Stomach (tissue), 9 donors: ENCODE data around the gene TGIF1. TPM values are rescaled to one million over a fixed set of nuclear protein-coding genes. Genes with fewer than 3 reads are reported as not detected.

Experiments used
- DNase-seq, 2 donors: peaks; one replicate each; pipeline versions ENCODE4 v3.0.0 to v3.0.0-alpha.2; 2013 to 2019
- H3K27ac ChIP-seq, 5 donors: fragments of 200-600 bp in 4 of 5; sonication (generic) in 4 of 5; one replicate each; pipeline ENCODE4 v1.5.1; 2013 to 2019; ENCODE audit warnings: mild to moderate bottlenecking in 1 of 5, moderate library complexity in 1 of 5
- H3K27me3 ChIP-seq, 3 donors: fragments of 200-600 bp; sonication (generic); one replicate each; pipeline ENCODE4 v1.5.1; 2017 to 2019; ENCODE audit warnings: mixed run types in 1 of 3
- H3K36me3 ChIP-seq, 4 donors: fragments of 200-600 bp; sonication (generic); 1 replicate in 3 of 4; 2 replicates in 1 of 4; pipeline ENCODE4 v1.5.1; 2016 to 2019
- H3K4me1 ChIP-seq, 4 donors: fragments of 200-600 bp; sonication (generic); one replicate each; pipeline ENCODE4 v1.5.1; 2016 to 2019
- H3K4me3 ChIP-seq, 4 donors: fragments of 200-600 bp; sonication (generic) in 3 of 4; one replicate each; pipeline ENCODE4 v1.5.1; 2016 to 2019; ENCODE audit warnings: mild to moderate bottlenecking in 1 of 4
- H3K9me3 ChIP-seq, 4 donors: fragments of 200-600 bp; sonication (generic); one replicate each; pipeline ENCODE4 v1.5.1; 2016 to 2019
- EP300 ChIP-seq: sonication (generic); formaldehyde crosslinking; IDR thresholded peaks from one replicate; pipeline ENCODE4 v1.6.1; 2017; ENCODE audit warnings: antibody characterized with exemption
- POLR2A ChIP-seq, 4 donors: fragments of 450-650 bp; IDR thresholded peaks; one replicate each; pipeline ENCODE4 v1.6.1; 2016; ENCODE audit warnings: antibody characterized with exemption in 4 of 4, control low read depth in 2 of 4, mild to moderate bottlenecking in 1 of 4, moderate library complexity in 1 of 4
- POLR2AphosphoS5 ChIP-seq, 3 donors: sonication (generic); formaldehyde crosslinking; IDR thresholded peaks; one replicate each; pipeline ENCODE4 v1.6.1; 2016; ENCODE audit warnings: antibody characterized with exemption in 3 of 3
- WGBS, 5 donors: extraction: QIAGEN DNeasy Blood & Tissue Kit in 3 of 5; methylation state at CpG; one replicate each; pipeline versions ENCODE4 v1.1.5 to v1.1.7; 2013 to 2018; 5-methylcytosine and 5-hydroxymethylcytosine counted together
- intact Hi-C: fragments of 100-400 bp; cut with DNase I; formaldehyde crosslinking; loops from one replicate; pipeline ENCODE4 v1.15.1; 2023; ENCODE audit warnings: low total_unique reads
- polyA plus RNA-seq, 3 donors: library from polyadenylated mRNA; stranded (reverse); fragments of 200-250 nt; gene quantifications; one replicate each; pipeline ENCODE4 v1.2.3, GENCODE V29; 2013
- total RNA-seq, 5 donors: library from RNA; depleted of rRNA; stranded (reverse); fragments of >200 nt; gene quantifications; one replicate each; pipeline versions ENCODE4 v1.1.0 to v1.2.3, GENCODE V29; 2014 to 2016
- TF ChIP-seq, protein P1 (sequence below), 7 experiments: fragments of 450-650 bp in 4 of 7; fragments of 200-600 bp in 3 of 7; sonication (generic) in 3 of 7; IDR thresholded peaks; one replicate each; pipeline ENCODE4 v1.5.1; 2016 to 2019; ENCODE audit warnings: antibody characterized with exemption in 7 of 7, control low read depth in 2 of 7, mild to moderate bottlenecking in 1 of 7
- donor health status: healthy with polysubstance abuse.
- donor health status: Bipolar disorder and iron deficiency.
- donor health status: healthy.

The TGIF1 gene
- total and polyA plus RNA-seq, 8 donors: 18.7 to 87.6 (median 55.2) TPM

DNA sequence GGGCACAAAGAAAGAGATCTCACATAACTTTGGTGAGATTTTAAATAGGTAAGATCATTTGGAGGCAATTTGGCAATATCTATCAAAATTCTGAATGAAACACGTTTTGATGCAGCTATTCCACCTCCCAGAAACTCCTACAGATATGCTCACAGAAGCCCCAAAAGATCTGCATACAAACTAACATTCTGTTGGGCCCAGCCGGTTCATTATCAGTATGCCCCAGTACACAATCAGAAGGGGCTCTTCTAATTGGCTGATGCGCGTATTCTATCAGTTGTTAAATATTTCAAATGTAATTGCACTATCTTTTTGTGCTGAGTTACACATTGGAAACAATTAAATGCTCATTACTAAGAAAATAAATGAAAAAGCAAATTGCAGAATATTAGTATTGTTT is 7.1 kb upstream of the TGIF1 start:
- H3K27me3 ChIP-seq: no peaks in the 10 kb centered on the region
- no peaks in the 10 kb centered on the region for H3K36me3 ChIP-seq
- DNase-seq: no peak
- TF ChIP-seq POLR2AphosphoS5 (IDR thresholded peaks at IDR 0.05) (no peak), EP300 (no peak), POLR2A (IDR thresholded peaks at IDR 0.05) (no peak)
- TF ChIP-seq, protein P1, sequence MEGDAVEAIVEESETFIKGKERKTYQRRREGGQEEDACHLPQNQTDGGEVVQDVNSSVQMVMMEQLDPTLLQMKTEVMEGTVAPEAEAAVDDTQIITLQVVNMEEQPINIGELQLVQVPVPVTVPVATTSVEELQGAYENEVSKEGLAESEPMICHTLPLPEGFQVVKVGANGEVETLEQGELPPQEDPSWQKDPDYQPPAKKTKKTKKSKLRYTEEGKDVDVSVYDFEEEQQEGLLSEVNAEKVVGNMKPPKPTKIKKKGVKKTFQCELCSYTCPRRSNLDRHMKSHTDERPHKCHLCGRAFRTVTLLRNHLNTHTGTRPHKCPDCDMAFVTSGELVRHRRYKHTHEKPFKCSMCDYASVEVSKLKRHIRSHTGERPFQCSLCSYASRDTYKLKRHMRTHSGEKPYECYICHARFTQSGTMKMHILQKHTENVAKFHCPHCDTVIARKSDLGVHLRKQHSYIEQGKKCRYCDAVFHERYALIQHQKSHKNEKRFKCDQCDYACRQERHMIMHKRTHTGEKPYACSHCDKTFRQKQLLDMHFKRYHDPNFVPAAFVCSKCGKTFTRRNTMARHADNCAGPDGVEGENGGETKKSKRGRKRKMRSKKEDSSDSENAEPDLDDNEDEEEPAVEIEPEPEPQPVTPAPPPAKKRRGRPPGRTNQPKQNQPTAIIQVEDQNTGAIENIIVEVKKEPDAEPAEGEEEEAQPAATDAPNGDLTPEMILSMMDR (IDR thresholded peaks at IDR 0.05): no peak
- intact Hi-C loops: no loop called here
- WGBS, 5 donors: 32 to 63% (median 50%) methylated on average over 4 of the region's 4 CpGs
- H3K4me3 ChIP-seq: no peak overlapping the region
- H3K4me1 ChIP-seq: peaks cover 9 to 17% (median 14%) of the 10 kb centered on the region in 4 donors
- no peak overlapping the region for H3K27ac ChIP-seq
- H3K9me3 ChIP-seq: no peaks in the 10 kb centered on the region

DNA sequence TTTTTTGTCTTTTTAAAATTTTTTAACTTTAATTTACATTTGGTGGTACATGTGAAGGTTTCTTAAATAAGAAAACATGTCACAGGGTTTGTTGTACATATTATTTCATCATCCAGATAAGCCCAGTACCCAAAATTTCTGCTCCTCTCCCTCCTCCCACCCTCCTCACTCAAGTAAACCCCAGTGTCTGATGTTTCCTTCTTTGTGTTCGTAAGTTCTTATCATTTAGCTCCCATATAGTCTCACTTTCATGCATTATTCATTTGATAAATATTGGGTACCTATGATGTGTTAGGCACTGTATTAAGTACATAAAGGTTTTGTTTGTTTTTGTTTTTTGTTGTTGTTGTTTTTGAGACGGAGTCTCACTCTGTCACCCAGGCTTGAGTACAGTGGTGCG is 5.7 kb upstream of the TGIF1 start:
- H3K36me3 ChIP-seq: no peaks in the 10 kb centered on the region
- H3K4me3 ChIP-seq: no peak overlapping the region
- TF ChIP-seq, protein P1 (IDR thresholded peaks at IDR 0.05): no peak
- no peak for DNase-seq
- intact Hi-C loops: no loop called here
- WGBS, 5 donors: 89 to 93% (median 90%) methylated on average over 3 of the region's 3 CpGs
- H3K27me3 ChIP-seq: no peaks in the 10 kb centered on the region
- no peak overlapping the region for H3K27ac ChIP-seq
- peaks cover 9 to 17% (median 14%) of the 10 kb centered on the region in 4 donors for H3K4me1 ChIP-seq
- H3K9me3 ChIP-seq: no peaks in the 10 kb centered on the region

DNA sequence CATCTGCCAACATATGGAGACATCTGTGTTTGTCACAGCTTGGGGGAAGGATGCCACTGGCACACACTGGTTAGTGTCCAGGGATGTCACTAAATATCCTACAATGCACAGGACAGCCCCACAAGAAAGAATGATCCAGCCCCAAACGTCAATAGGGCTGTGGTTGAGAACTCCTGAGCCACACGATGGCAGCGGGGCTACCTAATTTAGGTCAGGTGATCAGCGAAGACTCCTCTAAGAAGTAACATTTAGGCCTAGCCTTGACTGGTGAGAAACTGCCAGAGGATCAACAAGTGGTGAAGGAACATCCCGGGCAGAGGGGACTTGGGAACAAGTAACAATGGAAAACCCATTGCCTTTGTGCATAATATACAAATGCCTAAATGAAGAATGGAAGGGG is 5.0 kb upstream of the TGIF1 start:
- Histone ChIP-seq H3K4me1 (peaks cover 9 to 17% (median 14%) of the 10 kb centered on the region in 4 donors), H3K9me3 (no peaks in the 10 kb centered on the region), H3K27me3 (no peaks in the 10 kb centered on the region), H3K27ac (no peak overlapping the region), H3K36me3 (no peaks in the 10 kb centered on the region), H3K4me3 (no peak overlapping the region)
- TF ChIP-seq POLR2AphosphoS5 (IDR thresholded peaks at IDR 0.05) (no peak), POLR2A (IDR thresholded peaks at IDR 0.05) (no peak), EP300 (no peak)
- TF ChIP-seq, protein P1 (IDR thresholded peaks at IDR 0.05): no peak
- no peak for DNase-seq
- intact Hi-C loops: no loop called here
- WGBS, 5 donors: 84 to 93% (median 85%) methylated on average over 5 of the region's 5 CpGs

DNA sequence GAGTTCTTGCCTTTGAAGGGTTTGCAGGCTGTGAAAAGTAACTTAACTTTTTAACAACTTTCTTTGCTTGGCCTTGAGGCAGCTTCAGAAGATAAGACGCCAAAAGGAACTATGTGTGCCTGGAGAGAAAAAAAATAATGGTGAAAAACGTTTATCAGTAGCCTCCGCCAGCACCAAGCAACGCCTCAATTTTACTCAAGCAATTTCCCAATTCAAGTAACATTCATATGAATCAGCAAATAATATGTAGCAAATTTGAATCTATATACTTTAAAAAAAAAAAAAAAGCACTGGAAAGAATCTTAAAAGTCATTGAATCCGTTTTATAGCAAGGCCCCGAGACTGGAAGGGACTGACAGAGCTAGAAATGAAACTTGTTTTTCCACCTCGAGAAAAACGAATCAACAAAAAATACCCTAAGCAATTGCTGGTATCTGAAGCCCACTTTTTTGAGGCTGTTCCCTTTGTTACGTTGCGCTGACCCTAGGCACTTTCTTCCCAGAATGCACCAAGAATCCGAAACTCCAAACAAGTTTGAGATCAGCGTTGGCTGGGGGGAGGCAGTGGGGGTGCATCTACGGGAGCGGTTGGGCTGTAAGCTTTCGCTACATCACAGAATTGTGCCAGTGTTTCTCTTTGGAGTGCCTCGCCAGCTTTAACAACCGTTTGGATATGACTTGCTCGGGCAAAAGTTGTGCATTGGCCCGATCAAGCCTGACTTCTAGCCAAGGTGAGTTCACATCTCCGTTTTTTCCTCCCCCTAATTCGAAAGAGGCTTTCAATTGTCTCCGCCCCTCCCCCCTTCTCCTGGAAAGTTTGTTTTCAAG is 2.7 kb upstream of the TGIF1 start:
- intact Hi-C loops: no loop called here
- no peaks in the 10 kb centered on the region for H3K9me3 ChIP-seq
- peak; percentile 37 to 91 for DNase-seq
- TF ChIP-seq EP300: no peak
- TF ChIP-seq POLR2AphosphoS5 (IDR thresholded peaks at IDR 0.05): peak in 1 of 3 donors; percentile 17
- H3K4me1 ChIP-seq: peaks cover 9 to 17% (median 14%) of the 10 kb centered on the region in 4 donors
- H3K4me3 ChIP-seq: peak overlapping the region; percentile 69 to 86 (median 78)
- peak overlapping the region; percentile 94 to 99 (median 99) for H3K27ac ChIP-seq
- 4 to 5% (median 4%) methylated on average over 22 of the region's 22 CpGs for WGBS, 5 donors
- no peaks in the 10 kb centered on the region for H3K27me3 ChIP-seq
- H3K36me3 ChIP-seq: no peaks in the 10 kb centered on the region
